RWPE1 (cell line): Measurements from ENCODE around the gene NLRP1.

Source experiments
- CTCF ChIA-PET: fragments of 350-600 bp; sonication (Branson Sonifier 250); formaldehyde crosslinking; extraction: SDS; loops from one replicate; lab custom pipeline; 2021; lab: Yijun Ruan, JAX
- POLR2A ChIA-PET: fragments of 400-600 bp; formaldehyde crosslinking; extraction: SDS; loops from one replicate; lab custom pipeline; 2020; ENCODE audit warnings: antibody characterized with exemption; ENCODE audit not compliant: low non-redundant PET; lab: Yijun Ruan, JAX
- DNase-seq: peaks from one replicate; pipeline ENCODE4 v3.0.0; 2012; ENCODE audit warnings: low spot score
- H3K27ac ChIP-seq: fragments of 450-650 bp; 2 replicates; pipeline ENCODE4 v1.5.1; 2017
- TF ChIP-seq, protein P1 (sequence below): fragments of 450-650 bp; conservative IDR thresholded peaks from 2 replicates; pipeline ENCODE4 v1.5.1; 2017; ENCODE audit warnings: low read depth, mild to moderate bottlenecking

The NLRP1 gene

DNA sequence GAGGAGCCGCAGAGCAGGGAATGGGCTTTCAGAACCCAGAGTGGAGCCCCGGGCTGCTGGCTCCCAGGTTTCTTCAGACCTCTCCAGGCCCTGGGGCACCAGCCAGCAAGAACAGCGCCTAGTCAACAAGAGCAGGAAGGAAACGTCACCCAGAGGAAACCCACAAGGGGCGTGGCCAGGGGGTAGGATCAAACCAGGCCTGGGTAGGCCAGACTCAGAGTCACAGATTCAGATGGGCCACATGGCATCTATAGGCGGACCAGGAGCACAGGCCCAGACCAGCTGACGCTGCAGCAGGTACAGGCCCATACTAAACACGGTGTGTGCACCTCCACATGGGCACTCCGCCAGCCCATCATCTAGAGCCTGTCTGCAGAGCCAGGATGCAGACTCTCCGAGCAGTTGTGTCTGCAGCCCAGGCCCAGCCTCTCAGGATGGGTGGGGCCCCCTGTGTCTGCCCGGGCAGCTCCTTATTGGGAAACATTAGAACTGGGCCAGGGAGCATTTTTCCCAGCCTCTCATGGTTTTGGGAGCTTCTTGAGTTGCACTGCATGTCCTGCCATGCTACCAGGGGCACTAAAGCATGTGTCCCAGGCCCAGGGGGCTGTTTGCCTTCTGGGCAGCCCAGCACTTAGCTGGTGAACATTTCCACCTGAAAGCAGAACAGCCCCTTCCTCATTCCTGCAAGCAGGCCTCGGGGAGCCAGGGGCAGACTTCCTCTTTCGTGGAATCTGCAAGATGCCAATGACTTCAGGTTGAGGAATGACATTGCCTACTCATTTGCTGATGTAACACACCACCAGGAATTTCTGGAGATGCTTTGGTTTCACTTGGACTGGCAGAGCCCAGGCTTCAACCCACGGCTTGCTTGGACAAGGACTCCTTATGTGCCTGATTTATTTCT is at the start of gene NLRP1:
Gene NLRP1, minus strand, starts transcription at position 127 of the 904 bp plus-strand sequence. CDS start 552 bp downstream, outside the sequence.
- TF ChIP-seq, protein P1, sequence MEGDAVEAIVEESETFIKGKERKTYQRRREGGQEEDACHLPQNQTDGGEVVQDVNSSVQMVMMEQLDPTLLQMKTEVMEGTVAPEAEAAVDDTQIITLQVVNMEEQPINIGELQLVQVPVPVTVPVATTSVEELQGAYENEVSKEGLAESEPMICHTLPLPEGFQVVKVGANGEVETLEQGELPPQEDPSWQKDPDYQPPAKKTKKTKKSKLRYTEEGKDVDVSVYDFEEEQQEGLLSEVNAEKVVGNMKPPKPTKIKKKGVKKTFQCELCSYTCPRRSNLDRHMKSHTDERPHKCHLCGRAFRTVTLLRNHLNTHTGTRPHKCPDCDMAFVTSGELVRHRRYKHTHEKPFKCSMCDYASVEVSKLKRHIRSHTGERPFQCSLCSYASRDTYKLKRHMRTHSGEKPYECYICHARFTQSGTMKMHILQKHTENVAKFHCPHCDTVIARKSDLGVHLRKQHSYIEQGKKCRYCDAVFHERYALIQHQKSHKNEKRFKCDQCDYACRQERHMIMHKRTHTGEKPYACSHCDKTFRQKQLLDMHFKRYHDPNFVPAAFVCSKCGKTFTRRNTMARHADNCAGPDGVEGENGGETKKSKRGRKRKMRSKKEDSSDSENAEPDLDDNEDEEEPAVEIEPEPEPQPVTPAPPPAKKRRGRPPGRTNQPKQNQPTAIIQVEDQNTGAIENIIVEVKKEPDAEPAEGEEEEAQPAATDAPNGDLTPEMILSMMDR, result no peak
- peak within 1 kb of the TSS; percentile 99 for H3K27ac ChIP-seq
- peak; percentile 96 for DNase-seq
- ChIA-PET CTCF (interaction anchor here (0.5 to 0.6 kb wide), 3 partner anchors 8 to 850 kb away, joined by 3 read pairs; partner anchors contain the start of gene AIPL1), POLR2A (no interaction called here)

DNA sequence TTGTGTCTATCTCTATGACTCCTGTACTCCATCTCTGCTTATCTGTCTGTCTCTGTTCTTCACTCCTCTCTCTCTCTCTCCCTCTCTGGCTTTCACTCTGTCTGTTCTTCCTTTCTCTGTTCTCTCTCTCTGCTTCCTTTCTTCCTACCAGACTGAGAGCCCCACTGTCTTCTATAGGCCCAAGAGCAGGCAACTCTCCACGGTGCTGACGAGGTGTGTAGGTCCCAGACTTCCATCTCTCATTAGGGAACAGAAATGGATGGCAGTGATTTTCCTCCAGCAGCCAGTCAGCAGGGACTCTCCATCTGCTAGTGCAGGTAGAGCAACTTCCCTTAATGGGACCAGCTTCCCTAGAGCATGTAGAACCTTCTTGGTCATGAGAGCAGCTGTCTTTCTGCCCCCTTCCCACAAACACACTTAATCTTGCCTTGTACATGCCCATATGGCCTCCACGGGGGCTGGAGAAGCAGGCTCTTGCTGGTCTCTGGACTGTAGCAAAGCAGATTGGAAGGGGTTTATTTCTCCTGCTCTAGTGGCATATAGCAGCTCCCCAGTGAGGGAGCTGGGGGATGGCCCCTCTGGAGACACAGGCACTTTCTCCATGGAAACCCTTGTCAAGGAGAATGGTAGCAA is 47.8 kb upstream of the NLRP1 start:
- POLR2A ChIA-PET, result no interaction called here

DNA sequence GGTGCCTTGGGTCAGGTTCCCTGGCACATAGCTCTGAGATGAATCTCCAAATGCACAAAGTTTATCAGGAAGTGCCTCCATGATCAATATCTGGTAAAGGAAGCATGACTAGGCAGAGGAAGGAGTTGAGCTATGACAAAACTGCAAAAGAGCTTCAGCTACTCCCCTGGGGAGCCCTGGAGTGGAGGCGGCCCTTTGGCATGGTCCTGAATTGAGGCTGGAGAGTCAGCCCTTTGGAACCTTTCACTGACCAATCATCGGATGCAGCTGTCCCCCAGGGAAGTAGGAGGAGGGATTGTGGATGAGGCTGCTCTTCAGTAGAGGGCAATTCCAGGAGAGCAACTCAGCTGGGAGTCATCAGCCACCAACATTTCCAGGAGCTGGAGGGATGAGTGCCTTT is 46.1 kb upstream of the NLRP1 start:
- DNase-seq, result no peak
- ChIA-PET CTCF (no interaction called here), POLR2A (no interaction called here)
- no peak overlapping the region for H3K27ac ChIP-seq
- TF ChIP-seq, protein P1, result no peak

More for the DNA sequence above, 47.8 kb upstream of the NLRP1 start:
- no peak overlapping the region for H3K27ac ChIP-seq
- TF ChIP-seq, protein P1, result no peak
- CTCF ChIA-PET, result interaction anchor here (0.6 kb wide), 1 partner anchor 34 kb away, joined by 3 read pairs; no protein-coding TSS in a partner anchor
- no peak for DNase-seq

DNA sequence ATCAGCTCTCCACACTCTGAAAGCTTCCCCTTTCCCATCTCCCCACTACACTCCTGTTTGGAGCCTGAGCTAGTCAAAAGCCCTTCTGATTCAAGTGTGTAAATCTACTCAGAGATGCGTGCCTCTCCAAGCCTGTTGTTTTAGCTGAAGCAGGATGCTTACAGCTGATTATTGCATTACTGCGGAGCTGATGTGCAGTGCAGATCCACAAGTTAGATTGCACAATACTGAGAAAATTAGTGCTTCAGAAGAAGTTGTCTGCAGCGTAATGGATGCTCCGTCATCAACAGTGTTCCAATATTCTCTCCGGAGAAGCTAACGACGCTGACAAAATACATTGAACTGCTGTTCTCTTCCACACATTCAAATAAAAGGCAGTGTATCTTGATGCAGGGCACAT is 44.8 kb upstream of the NLRP1 start:
- CTCF ChIA-PET, result no interaction called here
- POLR2A ChIA-PET, result no interaction called here
- TF ChIP-seq, protein P1, result no peak
- H3K27ac ChIP-seq, result no peak overlapping the region
- DNase-seq, result no peak

DNA sequence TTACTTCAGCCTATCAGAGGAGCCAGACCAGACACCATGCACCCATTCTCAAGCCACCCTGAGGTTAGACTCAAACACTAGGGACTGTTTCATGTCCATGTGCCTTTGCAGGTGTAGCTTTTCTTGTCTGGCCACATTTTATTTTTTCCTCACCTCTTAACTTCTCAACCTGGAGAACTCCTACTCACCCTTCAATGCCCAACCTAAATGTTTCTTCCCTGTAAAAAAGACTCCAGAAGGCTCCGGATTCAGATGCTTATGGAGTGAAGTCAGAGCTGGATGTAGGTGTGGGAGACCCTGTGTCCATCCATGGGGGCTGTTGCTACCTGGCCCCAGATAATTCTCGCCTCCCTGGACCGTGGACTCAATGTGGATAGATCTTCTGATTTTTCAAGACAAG is 44.0 kb upstream of the NLRP1 start:
- TF ChIP-seq, protein P1, result no peak
- H3K27ac ChIP-seq, result no peak overlapping the region
- CTCF ChIA-PET, result interaction anchor here (0.5 kb wide), 1 partner anchor 239 kb away, joined by 8 read pairs; no protein-coding TSS in a partner anchor
- POLR2A ChIA-PET, result no interaction called here
- DNase-seq, result no peak

DNA sequence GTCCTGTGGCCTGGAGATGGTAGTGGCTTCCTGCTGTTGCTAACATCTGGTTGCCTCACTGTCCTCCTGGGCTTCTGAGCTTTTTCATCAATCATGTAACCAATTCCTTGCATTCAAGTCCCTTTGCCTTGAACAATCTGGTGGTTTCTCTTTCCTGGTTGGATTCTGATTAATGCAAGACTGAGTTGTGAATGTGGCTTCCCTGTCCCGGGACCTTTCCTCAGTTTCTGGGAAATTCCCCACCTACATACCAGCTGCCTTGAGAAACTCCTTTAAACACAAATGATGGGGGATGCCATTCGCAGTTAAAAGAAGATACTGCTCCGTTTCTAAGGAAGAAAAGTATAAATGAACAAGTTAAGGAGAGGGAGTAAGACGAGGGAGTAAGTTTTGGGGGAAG is 39.9 kb upstream of the NLRP1 start:
- POLR2A ChIA-PET, result no interaction called here
- CTCF ChIA-PET, result no interaction called here
- H3K27ac ChIP-seq, result no peak overlapping the region
- DNase-seq, result no peak
- TF ChIP-seq, protein P1, result no peak
